Hepatic stellate cell (primary cell): Measurements from ENCODE around the gene SNAPC1.
"Not testable (repeated sequence)": the region's sequence is repeated elsewhere in the genome, so short reads cannot be mapped to it uniquely, and the experiment has no call there.

Source experiments
- DNase-seq: peaks from one replicate; pipeline ENCODE4 v3.0.0; 2011; ENCODE audit warnings: low spot score

SNAPC1 gene

DNA sequence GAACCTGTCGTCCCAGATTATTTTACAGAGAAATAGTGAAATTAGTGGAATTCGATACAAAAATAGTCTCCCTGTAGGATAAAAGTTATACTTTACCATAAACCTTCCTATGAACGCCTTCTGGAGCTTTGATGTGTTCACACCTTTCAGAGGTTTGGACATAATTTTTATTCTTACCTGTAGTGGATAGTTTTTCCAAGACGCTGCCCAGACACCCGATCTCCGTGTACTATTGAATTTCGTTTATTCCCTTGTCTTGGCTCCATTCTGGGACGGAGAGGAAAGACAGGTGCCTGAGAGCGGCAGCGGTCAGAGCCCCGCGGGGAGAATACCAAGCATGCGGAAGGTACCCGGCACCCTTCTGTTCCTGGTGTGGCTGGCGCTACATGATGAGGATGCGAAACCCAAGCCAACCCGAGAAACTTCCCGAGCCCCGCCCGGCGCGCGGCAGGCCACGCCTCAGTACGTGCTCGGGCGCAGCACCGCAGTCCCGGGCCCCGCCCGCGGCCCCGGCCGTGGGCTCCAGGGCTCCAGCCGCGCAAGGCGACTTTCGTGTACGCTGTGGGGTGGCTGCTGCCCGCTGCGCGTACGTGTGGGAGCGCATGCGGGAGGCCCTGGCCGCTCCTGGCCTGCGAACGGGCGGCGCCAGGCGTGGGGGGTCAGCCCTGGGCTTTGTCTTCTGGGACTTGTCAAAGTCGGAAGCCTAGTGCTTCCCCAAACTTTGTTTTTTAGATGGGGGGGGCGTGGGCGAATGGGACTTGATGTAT, 11.3 kb upstream of the SNAPC1 start:
- peak; percentile 68 for DNase-seq

DNA sequence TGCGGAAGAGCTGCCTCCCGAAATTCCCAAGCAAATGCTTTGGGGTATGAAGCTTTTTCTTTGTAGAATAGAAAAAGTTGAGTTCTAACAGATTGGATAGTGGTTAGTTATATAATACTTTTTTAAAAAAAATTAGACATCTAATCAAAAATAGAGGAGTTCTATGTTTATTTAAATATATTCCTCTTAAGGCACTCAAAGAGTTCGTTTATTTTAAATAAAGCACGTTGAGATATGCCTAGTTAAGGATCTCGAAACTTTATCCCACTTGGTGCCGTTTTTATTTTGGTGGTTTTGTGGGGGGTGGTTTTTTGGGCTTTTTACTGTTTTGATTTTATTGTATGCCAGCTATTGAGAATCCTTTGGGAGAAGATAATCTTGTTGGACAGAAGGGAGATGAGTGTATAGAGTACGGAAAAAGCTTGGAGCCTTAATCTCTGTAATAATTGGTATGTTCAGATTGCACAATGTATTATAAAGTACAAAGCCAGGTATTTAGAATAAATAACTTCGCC, 10.7 kb upstream of the SNAPC1 start:
- DNase-seq = no peak

GRCh38 chr14:61752626-61753025, 9.6 kb upstream of the SNAPC1 start:
- DNase-seq = no peak

DNA sequence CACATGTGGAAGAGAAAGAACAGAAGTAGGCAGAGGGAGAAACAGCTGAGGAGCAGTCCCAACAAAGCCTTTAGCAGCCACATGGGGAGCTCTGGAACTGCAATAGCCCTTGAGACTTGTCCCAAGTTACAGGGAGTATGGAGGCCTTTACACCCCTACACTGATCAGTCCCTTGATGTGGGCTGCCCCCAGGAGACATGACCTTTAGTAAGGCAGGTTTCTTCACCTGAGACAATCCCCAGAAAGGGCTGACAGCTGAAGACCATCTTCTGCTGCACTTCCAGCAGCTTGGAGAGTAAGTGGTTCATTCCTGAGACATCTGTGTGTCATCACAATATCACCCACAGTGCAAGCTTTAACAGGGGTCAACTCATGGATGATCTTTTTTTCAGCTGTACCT, 8.6 kb upstream of the SNAPC1 start:
- DNase-seq = no peak

DNA sequence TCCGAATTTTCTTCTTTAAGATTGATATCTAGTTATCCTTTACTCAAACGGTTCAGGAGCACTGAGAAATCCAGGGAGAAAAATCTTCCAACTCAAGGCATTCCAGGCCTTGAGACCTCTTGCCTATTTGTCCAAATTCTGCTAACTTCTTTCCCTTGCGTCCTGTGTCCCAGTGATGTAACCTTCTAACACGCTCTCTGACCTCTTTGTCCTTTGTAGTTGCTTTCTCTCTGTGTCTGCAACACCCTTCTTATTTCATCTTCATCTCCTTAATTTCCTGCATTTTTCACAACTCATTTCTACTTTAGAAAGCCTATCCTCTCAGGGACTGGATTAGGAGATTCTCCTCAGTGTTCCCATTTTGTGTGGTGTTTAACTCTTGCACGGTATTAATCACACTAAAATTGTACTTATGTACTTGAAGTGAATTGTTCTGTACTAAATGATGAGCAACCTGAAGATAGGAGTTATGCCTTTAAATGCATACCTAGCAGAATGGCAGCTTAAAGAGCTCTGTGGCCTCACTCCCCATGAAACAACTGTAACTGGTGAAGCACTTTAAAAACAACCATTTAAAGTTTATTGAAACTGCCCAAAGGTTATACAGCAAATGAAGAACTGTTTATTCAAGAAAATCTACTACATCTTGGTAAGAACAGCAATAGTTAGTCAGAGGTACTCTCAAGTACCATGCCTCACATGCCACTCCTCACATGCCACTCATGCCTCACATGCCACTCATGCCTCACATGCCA, 7.4 kb upstream of the SNAPC1 start:
- no peak for DNase-seq

DNA sequence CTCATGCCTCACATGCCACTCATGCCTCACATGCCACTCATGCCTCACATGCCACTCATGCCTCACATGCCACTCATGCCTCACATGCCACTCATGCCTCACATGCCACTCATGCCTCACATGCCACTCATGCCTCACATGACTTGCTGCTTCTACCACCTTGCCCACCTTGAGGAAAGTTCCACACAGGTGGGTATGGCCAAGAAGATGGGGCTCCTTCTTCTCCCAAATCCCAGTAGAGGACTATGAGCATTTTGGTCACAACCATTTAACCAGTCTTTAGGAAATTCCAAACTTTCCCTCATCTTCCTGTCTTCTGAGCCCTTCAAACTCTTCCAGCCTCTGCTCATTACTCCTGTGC, 6.9 kb upstream of the SNAPC1 start:
- not testable (repeated sequence) for DNase-seq

DNA sequence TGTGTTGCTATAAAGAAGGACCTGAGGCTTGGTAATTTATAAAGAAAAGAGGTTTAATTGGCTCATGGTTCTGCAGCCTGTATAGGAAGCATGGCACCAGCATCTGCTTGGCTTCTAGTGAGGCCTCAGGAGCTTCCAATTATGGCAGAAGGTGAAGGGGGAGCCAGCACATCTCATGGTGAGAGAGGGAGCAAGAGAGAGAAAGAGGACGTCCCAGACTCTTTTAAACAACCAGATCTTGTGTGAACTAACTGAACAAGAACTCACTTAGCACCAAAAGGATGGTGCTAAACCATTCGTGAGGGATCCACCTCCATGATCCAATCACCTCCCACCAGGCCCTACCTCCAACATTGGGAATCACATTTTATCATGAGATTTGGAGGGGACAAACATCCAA, 6.1 kb upstream of the SNAPC1 start:
- no peak for DNase-seq

DNA sequence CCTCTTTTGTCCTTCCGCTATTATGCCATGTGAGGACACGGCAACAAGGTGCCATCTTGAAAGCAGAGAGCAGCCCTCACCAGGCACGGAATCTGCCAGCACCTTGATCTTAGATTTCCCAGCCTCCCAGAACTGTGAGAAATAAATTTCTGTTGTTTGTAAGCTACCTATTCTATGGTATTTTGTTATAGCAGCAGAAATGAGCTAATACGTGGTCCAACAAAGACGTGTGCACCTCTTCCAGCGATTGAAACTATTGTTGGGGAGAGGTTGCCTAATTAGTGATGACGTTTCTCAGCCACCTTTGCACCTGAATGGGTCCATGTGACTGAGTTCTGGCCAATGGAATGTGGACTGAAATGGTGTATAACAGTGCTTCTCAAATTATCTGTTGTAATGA, 2.3 kb upstream of the SNAPC1 start:
- DNase-seq = no peak

DNA sequence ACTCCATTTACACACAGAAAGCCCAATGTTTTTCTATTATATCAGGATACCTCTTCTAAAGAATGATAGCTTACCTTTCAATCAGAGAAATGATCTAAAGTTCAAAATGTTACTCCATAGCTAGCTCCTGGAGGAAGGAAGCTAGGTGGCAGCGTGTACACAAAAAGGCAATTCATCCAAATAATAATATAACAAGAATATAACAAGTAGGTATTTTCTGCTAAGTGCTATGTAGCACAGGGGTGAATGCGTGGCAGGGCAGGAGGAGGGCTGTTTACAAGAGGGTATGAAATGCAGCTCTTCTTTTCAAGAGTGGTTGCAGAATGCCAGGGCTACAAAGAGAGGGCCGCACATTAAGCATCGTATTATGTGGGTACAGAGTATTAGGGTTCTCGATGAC, 663 bp upstream of the SNAPC1 start:
- no peak for DNase-seq

DNA sequence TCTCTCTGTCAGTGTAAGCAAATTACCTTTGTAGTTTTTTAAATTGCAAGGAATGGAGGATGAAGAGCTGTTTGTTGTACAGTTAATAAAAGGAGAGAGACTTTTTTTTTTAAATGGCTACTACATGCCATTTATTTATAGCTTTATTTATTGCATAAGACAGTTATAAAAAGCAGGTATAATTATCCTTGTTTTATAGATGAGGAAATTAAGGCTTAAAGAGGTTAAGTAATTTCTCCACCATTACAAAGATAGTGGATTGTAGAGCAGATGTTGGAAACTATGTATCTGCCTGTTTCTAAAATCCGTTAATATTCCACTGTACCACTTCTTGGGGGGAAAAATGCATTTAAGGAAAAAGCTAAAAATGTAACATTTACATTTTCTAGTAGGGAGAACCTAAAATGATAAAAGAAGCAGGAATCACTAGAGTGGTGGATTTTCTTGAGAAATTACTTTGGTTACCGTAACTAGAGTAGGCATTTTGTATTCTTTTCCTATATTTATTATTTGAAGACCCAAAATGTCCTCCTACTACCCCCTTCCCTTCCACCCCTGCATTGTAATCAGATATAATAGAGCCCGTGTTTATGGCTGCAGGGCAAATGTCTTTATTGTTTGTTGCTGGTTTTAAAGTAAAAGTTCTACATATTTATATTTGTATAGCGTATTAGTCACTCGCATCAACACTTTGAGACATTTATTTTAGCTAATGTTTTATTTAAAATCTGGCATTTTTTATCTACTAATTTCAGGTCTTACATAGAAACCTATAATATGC, 2.3 kb downstream of the SNAPC1 start:
- DNase-seq = no peak

- no peak for DNase-seq
Measured at GRCh38 chr14:61765225-61765943, 3.2 kb downstream of the SNAPC1 start.

GRCh38 chr14:61766151-61766550, 3.9 kb downstream of the SNAPC1 start:
- DNase-seq = no peak

DNA sequence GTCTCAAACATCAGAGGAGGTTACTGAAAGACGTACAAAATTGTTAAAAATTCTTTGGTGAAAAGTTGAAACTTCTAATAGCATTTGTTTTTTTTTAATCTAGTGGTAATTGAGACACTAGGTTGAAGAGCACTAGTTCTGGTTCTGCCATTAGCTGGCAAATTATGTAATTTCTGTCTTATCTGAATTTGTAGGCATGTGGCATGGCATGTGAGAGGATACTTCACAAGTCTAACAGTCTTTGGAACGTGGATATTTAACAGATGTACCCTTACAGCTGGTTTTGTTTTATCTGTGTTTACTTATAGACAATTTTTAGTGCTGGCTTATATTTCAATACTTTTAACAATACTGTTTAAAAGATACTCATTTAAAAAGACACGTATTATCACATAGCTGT, 6.0 kb downstream of the SNAPC1 start:
- no peak for DNase-seq

DNA sequence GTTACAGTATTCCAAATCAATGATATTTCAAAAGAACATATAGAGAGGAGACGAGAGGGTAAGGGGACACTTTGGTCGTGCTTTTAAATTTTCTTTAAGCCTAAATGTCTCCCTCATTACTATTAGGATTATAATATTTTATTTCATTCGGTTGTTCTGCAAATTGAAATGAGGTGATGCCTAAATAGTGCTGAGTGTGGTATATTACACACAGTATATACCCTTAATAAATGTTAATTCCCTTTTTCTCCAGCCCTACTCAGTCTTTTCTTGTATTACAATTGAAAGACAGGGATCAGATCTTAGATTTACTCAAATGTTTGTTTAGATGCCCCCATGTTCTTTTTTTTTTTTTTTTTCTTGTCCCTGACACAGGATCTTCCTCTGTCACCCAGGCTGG, 7.7 kb downstream of the SNAPC1 start:
- DNase-seq = no peak

DNA sequence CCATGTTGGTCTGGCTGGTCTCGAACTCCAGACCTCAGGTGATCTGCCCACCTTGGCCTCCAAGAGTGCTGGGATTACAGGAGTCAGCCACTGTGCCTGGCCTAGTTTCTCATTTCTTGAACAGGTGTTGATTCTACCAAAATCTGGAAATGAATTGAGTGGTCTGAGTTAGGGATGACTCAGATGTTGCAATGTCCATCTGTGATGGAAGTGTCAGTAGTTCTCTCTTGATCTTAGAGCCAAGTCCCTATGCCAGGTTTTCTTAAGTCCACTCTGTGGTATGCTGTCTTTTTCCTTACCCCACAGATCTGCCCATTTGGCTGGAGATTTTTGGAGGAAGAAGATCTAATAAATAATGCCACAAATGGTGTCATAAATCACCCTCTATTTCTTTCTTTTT, 12.6 kb downstream of the SNAPC1 start:
- no peak for DNase-seq

- DNase-seq = no peak
Measured at GRCh38 chr14:61780125-61780524, 17.9 kb downstream of the SNAPC1 start.

DNA sequence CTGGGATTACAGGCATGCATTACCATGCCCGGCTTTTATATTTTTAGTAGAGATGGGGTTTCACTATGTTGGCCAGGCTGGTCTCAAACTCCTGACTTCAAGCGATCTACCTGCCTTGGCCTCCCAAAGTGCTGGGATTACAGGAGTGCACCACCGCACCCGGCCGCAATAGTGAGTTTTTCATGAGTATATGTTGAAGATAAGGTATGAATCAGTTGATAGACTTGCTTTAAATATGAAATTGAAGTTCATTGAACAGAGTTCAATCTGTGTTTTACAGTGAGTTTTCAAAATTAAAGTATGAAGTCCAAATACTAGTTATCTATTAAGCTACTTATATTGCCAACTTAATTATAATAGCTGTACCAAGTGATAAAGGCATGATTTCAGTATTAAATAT, 35.1 kb downstream of the SNAPC1 start:
- DNase-seq = no peak

DNA sequence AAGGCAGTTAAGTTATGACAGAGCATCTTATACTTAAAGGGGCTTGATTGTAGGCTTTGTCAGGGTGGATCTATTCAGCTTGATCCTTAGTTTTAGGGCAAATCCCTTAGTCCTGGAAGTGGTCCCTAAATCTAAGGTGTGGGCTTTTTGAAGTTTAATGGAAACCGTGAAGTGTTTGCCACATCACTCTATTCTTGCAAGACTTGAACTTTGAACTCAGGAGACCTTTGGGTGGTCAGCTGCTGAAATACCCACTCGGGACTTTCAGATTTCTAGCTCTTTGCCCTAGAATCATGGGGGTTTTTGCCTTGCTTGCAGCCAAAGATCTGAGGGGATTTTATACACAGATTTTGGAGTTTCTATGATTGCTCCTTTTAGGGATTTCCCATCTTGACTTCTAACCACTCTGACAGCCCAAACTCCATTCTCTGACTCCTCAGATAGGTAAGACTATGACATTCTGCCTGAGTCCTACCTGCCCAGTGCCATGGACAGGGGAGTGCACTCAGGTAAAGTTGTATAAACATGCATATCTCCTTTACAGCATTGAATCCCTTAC, 39.9 kb downstream of the SNAPC1 start:
- DNase-seq = no peak

DNA sequence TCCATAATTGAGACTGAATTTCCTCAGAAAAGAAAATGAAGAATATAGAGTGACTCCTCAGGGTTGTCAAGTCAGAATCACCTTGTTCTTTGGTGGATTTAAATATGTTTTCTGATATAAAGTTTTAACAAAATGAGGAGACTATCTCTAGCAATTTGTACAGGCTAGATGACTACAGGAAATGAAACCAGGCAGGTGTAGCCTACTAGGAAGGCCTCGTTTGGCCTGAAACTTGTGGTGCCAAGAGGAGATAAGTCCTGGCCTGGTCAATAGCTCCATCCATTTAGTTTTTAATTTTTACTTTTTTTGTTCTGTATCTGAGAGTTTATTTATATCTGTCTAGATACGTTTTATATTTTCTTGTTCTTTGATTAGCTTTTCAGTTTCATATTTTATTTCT, 41.5 kb downstream of the SNAPC1 start:
- DNase-seq = no peak

DNA sequence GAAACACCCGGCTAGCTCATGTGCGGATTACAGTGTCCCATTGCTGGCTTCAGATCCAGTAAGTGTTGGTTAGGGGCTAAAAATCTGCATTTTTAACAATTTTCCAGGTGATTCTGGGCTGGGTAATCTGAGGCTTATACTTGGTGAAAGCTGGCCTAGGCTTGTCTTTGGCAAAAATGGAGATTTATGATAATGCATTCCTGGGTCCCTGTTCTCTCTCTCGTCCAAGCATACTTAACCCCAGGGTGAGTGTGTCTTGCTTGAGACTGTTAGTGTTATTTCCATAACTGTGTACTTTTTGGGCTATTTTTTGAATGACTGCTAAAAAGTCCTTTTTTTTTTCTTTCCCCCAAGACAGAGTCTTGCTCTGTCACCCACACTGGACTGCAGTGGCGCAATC, 43.2 kb downstream of the SNAPC1 start:
- no peak for DNase-seq

- DNase-seq = no peak
Measured at GRCh38 chr14:61811882-61812346, 49.7 kb downstream of the SNAPC1 start.
